WI38 (cell line): ENCODE measurements around the gene WSB1.
A peak's percentile ranks its signal among the peaks of the same experiment; 100 is the strongest.
"Not testable (repeated sequence)": the region's sequence is repeated elsewhere in the genome, so short reads cannot be mapped to it uniquely, and the experiment has no call there.

ENCODE experiments used
- H3K4me3 ChIP-seq: 2 replicates; pipeline ENCODE4 v1.5.1; 2011; ENCODE audit warnings: low read depth, mild to moderate bottlenecking, control low read depth, low read length
- CTCF ChIP-seq: IDR thresholded peaks from 2 replicates; pipeline ENCODE4 v1.5.1; 2012; ENCODE audit warnings: low read depth, mild to moderate bottlenecking, control low read depth, low read length

The WSB1 gene, protein sequence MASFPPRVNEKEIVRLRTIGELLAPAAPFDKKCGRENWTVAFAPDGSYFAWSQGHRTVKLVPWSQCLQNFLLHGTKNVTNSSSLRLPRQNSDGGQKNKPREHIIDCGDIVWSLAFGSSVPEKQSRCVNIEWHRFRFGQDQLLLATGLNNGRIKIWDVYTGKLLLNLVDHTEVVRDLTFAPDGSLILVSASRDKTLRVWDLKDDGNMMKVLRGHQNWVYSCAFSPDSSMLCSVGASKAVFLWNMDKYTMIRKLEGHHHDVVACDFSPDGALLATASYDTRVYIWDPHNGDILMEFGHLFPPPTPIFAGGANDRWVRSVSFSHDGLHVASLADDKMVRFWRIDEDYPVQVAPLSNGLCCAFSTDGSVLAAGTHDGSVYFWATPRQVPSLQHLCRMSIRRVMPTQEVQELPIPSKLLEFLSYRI

DNA sequence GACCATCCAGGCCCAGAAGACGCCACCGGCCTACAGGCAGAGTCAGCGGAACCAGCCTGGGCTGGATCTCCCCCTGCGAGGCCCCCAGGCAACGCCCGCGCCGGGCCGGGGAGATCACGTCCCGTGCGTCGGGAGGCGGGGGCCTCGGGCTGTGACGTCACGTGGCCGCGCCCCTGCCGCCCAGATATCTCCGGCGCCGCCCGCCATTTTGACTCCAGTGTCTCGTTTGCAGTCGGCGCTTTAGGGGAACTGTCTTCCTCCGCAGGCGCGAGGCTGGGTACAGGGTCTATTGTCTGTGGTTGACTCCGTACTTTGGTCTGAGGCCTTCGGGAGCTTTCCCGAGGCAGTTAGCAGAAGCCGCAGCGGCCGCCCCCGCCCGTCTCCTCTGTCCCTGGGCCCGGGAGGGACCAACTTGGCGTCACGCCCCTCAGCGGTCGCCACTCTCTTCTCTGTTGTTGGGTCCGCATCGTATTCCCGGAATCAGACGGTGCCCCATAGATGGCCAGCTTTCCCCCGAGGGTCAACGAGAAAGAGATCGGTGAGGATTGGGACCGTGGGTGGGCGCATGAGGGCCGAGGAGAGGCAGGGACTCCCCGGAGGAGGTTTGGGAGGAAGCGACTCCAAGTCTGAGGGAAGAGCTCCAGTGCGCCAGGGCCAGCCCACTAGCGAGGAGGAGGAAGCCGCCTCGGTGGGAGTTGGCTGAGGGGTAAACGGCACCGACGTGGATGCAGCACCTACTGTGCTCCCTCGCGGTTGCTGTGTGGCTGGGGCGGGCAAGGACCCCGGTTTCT is at the start of gene WSB1:
TSS of gene WSB1 (plus strand) at position 217 of the 791 bp plus-strand sequence. CDS start at position 499, 282 bp downstream.
- peak within 1 kb of the TSS; percentile 92 for H3K4me3 ChIP-seq
- no peak for TF ChIP-seq CTCF

DNA sequence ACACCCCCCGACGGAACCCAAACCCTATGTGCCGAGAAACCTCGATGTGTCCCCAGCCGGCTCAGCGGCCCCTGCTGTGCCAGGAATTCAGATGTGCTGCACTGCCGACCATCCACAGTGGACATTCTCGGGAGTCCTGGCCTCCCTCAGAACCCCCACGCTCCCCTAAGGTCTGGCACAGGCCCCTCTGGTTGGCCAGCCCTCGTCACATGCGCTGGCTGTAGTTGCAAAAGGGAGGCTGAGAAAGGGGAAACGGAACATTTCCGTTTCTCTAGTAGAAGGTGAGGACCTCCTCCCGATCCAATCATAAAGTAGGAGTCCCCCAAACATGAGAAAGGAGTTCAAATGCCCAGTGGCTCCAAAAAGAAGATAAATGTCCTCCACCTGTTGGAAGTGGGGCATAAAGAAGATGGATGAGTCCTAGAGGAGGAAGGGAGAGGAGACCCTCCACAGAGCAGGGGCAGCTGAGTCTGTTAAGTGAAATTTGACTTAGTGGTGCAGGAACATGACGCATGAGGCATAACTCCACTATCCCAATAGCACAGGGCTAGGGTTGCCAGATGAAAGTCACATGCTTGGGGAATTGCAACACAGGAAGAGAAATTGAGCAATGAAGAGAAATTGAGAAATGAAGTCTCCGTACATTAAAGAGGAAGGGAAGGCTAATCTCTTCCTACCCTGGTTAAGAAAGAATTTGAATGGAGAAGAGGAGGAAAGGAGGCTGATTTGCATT is 49.3 kb upstream of the WSB1 start:
- no peak for TF ChIP-seq CTCF
- H3K4me3 ChIP-seq = peak overlapping the region; percentile 35

GRCh38 chr17:27245230-27245696 is 48.7 kb upstream of the WSB1 start:
- H3K4me3 ChIP-seq = peak overlapping the region; percentile 35
- TF ChIP-seq CTCF = peak; percentile 41

GRCh38 chr17:27246537-27246936 is 47.4 kb upstream of the WSB1 start:
- no peak overlapping the region for H3K4me3 ChIP-seq
- TF ChIP-seq CTCF = no peak

DNA sequence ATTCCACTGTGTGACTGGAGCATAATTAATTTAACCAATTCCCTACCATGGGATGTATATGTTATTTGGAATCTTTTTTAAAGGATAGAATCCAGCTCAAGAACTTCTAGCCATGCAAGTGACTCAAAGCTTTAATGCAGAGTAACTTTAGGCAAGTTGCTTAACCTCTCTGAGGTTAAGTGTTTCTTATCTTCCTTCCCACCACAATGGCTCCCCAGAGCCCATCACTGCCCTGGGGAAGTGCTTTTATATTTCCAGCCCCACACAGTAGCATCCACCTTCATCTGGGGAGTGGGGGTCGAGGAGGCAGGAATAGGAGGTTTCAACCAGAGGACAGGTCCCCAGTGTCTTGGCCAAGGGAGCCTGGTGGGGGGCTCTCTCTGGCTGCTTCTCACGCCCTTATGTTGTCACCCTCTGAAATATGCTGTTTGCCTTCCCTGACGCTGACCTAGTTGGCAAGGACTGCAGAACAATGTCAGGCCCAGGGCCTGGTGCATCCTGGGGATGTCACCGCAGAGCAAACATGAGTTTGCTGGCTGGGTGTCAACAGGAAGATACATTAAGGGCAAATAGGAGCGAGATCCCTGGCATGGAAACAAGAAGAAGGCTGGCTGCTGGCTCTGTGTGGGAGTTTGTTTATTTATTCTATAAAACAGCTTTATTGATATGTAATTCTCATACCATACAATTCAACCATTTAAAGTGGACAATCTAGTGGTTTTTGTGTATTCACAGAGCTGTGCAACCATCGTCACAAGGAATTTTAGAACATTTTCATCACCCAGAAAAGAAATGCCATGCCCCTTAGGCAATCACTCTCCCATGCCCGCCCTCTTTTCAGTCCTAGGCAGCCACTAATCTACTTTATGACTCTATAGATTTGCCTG is 46.6 kb upstream of the WSB1 start:
- TF ChIP-seq CTCF = no peak
- no peak overlapping the region for H3K4me3 ChIP-seq

- no peak overlapping the region for H3K4me3 ChIP-seq
- no peak for TF ChIP-seq CTCF
Measured at GRCh38 chr17:27247958-27248342, 46.0 kb upstream of the WSB1 start.

- not testable (repeated sequence) for H3K4me3 ChIP-seq
Measured at GRCh38 chr17:27250791-27251190, 43.1 kb upstream of the WSB1 start.

GRCh38 chr17:27254802-27255201 is 39.1 kb upstream of the WSB1 start:
- H3K4me3 ChIP-seq = not testable (repeated sequence)
